ENCODE measurements around the gene ELK1. TPM values are rescaled to one million over a fixed set of nuclear protein-coding genes. Genes with fewer than 3 reads are reported as not detected.

The ELK1 gene
- total and polyA plus RNA-seq, 2 experiments from 2014 or later = 19.2 to 39.5 TPM

- peak overlapping the region; percentile 69 for H3K4me3 Mint-ChIP-seq
- ATAC-seq (no peak), DNase-seq (ENCODE audit: low spot score) (no peak)
- Histone ChIP-seq H3K79me2 (replicated peaks; ENCODE audit: insufficient read depth) (no peaks in the 10 kb centered on the region), H3K9me2 (ENCODE audit: insufficient read depth) (no peaks in the 10 kb centered on the region), H3F3A (replicated peaks; ENCODE audit: low read depth) (no peaks in the 10 kb centered on the region), H3K4me1 (ENCODE audit: insufficient read depth) (no peaks in the 10 kb centered on the region), H2AFZ (no peak overlapping the region), H3K27me3 (ENCODE audit: insufficient read depth) (no peaks in the 10 kb centered on the region), H3K4me2 (peak overlapping the region; percentile 81), H3K36me3 (ENCODE audit: insufficient read depth) (no peaks in the 10 kb centered on the region), H3K4me3 (peak overlapping the region; percentile 50), H3K27ac (ENCODE audit: low read depth) (no peak overlapping the region), H4K20me1 (replicated peaks; ENCODE audit: insufficient read depth) (no peaks in the 10 kb centered on the region)
- no peaks in the 10 kb centered on the region for H3K9me3 Mint-ChIP-seq
- peaks cover 25% of the 10 kb centered on the region for H3K4me1 Mint-ChIP-seq
- H3K36me3 Mint-ChIP-seq (ENCODE audit: low read depth) = no peaks in the 10 kb centered on the region
- H3K27ac Mint-ChIP-seq = peak overlapping the region; percentile 89; the same call in 1 of the 2 replicates
- TF ChIP-seq ZNF331 (CRISPR knock-in tag; IDR thresholded peaks at IDR 0.05; ENCODE audit: low read depth) (no peak), POLR2AphosphoS5 (IDR thresholded peaks at IDR 0.05; ENCODE audit: low read depth) (no peak), STAT1 (IDR thresholded peaks at IDR 0.05; ENCODE audit: unreplicated experiment) (no peak), CREB1 (CRISPR knock-in tag; IDR thresholded peaks at IDR 0.05; ENCODE audit: low read depth) (no peak), EZH2phosphoT487 (IDR thresholded peaks at IDR 0.05; ENCODE audit: unreplicated experiment) (no peak), JUNB (IDR thresholded peaks at IDR 0.05; ENCODE audit: unreplicated experiment) (no peak), CTCF (conservative IDR thresholded peaks at IDR 0.05; ENCODE audit: low read depth in 2 of 2) (no peak), EZH2 (IDR thresholded peaks at IDR 0.05; ENCODE audit: low read depth, unreplicated experiment) (no peak), NANOG (IDR thresholded peaks at IDR 0.05; ENCODE audit: borderline replicate concordance) (no peak), ZNF114 (CRISPR knock-in tag; IDR thresholded peaks at IDR 0.05) (no peak)
- TF ChIP-seq, protein P1, sequence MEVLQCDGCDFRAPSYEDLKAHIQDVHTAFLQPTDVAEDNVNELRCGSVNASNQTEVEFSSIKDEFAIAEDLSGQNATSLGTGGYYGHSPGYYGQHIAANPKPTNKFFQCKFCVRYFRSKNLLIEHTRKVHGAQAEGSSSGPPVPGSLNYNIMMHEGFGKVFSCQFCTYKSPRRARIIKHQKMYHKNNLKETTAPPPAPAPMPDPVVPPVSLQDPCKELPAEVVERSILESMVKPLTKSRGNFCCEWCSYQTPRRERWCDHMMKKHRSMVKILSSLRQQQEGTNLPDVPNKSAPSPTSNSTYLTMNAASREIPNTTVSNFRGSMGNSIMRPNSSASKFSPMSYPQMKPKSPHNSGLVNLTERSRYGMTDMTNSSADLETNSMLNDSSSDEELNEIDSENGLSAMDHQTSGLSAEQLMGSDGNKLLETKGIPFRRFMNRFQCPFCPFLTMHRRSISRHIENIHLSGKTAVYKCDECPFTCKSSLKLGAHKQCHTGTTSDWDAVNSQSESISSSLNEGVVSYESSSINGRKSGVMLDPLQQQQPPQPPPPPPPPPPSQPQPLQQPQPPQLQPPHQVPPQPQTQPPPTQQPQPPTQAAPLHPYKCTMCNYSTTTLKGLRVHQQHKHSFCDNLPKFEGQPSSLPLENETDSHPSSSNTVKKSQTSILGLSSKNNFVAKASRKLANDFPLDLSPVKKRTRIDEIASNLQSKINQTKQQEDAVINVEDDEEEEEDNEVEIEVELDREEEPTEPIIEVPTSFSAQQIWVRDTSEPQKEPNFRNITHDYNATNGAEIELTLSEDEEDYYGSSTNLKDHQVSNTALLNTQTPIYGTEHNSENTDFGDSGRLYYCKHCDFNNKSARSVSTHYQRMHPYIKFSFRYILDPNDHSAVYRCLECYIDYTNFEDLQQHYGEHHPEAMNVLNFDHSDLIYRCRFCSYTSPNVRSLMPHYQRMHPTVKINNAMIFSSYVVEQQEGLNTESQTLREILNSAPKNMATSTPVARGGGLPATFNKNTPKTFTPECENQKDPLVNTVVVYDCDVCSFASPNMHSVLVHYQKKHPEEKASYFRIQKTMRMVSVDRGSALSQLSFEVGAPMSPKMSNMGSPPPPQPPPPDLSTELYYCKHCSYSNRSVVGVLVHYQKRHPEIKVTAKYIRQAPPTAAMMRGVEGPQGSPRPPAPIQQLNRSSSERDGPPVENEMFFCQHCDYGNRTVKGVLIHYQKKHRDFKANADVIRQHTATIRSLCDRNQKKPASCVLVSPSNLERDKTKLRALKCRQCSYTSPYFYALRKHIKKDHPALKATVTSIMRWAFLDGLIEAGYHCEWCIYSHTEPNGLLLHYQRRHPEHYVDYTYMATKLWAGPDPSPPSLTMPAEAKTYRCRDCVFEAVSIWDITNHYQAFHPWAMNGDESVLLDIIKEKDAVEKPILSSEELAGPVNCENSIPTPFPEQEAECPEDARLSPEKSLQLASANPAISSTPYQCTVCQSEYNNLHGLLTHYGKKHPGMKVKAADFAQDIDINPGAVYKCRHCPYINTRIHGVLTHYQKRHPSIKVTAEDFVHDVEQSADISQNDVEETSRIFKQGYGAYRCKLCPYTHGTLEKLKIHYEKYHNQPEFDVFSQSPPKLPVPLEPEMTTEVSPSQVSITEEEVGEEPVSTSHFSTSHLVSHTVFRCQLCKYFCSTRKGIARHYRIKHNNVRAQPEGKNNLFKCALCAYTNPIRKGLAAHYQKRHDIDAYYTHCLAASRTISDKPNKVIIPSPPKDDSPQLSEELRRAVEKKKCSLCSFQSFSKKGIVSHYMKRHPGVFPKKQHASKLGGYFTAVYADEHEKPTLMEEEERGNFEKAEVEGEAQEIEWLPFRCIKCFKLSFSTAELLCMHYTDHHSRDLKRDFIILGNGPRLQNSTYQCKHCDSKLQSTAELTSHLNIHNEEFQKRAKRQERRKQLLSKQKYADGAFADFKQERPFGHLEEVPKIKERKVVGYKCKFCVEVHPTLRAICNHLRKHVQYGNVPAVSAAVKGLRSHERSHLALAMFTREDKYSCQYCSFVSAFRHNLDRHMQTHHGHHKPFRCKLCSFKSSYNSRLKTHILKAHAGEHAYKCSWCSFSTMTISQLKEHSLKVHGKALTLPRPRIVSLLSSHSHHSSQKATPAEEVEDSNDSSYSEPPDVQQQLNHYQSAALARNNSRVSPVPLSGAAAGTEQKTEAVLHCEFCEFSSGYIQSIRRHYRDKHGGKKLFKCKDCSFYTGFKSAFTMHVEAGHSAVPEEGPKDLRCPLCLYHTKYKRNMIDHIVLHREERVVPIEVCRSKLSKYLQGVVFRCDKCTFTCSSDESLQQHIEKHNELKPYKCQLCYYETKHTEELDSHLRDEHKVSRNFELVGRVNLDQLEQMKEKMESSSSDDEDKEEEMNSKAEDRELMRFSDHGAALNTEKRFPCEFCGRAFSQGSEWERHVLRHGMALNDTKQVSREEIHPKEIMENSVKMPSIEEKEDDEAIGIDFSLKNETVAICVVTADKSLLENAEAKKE (CRISPR knock-in tag; IDR thresholded peaks at IDR 0.05) = no peak
- TF ChIP-seq, protein P2, sequence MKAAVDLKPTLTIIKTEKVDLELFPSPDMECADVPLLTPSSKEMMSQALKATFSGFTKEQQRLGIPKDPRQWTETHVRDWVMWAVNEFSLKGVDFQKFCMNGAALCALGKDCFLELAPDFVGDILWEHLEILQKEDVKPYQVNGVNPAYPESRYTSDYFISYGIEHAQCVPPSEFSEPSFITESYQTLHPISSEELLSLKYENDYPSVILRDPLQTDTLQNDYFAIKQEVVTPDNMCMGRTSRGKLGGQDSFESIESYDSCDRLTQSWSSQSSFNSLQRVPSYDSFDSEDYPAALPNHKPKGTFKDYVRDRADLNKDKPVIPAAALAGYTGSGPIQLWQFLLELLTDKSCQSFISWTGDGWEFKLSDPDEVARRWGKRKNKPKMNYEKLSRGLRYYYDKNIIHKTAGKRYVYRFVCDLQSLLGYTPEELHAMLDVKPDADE (IDR thresholded peaks at IDR 0.05) = no peak
- TF ChIP-seq, protein P3, sequence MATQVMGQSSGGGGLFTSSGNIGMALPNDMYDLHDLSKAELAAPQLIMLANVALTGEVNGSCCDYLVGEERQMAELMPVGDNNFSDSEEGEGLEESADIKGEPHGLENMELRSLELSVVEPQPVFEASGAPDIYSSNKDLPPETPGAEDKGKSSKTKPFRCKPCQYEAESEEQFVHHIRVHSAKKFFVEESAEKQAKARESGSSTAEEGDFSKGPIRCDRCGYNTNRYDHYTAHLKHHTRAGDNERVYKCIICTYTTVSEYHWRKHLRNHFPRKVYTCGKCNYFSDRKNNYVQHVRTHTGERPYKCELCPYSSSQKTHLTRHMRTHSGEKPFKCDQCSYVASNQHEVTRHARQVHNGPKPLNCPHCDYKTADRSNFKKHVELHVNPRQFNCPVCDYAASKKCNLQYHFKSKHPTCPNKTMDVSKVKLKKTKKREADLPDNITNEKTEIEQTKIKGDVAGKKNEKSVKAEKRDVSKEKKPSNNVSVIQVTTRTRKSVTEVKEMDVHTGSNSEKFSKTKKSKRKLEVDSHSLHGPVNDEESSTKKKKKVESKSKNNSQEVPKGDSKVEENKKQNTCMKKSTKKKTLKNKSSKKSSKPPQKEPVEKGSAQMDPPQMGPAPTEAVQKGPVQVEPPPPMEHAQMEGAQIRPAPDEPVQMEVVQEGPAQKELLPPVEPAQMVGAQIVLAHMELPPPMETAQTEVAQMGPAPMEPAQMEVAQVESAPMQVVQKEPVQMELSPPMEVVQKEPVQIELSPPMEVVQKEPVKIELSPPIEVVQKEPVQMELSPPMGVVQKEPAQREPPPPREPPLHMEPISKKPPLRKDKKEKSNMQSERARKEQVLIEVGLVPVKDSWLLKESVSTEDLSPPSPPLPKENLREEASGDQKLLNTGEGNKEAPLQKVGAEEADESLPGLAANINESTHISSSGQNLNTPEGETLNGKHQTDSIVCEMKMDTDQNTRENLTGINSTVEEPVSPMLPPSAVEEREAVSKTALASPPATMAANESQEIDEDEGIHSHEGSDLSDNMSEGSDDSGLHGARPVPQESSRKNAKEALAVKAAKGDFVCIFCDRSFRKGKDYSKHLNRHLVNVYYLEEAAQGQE (IDR thresholded peaks at IDR 0.05; ENCODE audit: unreplicated experiment) = no peak
- H3K27me3 Mint-ChIP-seq (ENCODE audit: insufficient read depth, low read depth, poor library complexity) = peaks cover 12% of the 10 kb centered on the region
Measured at GRCh38 chrX:47620303-47620685, 30.1 kb downstream of the ELK1 start.

Measured in GM23338 (cell line).